WI38 (cell line): ENCODE measurements around the gene CSNK1G2.

Experiments used
- H3K4me3 ChIP-seq: 2 replicates; pipeline ENCODE4 v1.5.1; 2011; ENCODE audit warnings: low read depth, mild to moderate bottlenecking, control low read depth, low read length
- CTCF ChIP-seq: IDR thresholded peaks from 2 replicates; pipeline ENCODE4 v1.5.1; 2012; ENCODE audit warnings: low read depth, mild to moderate bottlenecking, control low read depth, low read length

CSNK1G2 gene

DNA sequence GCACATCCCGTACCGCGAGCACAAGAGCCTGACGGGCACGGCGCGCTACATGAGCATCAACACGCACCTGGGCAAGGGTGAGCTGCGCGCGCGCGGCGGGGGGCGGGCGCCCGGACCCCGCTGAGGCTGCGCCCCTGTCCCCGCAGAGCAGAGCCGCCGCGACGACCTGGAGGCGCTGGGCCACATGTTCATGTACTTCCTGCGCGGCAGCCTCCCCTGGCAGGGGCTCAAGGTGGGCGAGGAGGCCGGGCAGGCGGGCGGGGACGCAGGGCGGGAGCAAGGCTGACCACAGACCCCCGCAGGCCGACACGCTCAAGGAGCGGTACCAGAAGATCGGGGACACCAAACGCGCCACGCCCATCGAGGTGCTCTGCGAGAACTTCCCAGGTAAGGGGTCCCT, 38.0 kb downstream of the CSNK1G2 start:
- TF ChIP-seq CTCF = no peak
- no peak overlapping the region for H3K4me3 ChIP-seq

DNA sequence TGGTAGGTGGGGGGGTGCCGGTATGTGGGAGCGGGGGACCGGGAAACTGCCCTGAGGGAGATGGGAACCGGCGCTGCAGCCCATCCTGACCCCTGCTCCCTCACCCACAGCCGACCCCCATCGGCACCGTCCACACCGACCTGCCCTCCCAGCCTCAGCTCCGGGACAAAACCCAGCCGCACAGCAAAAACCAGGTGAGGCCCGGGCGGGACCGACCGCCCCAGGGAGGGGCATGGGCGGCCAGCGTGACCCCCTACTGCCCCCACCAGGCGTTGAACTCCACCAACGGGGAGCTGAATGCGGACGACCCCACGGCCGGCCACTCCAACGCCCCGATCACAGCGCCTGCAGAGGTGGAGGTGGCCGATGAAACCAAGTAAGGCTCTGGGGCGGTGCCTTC, 38.7 kb downstream of the CSNK1G2 start:
- H3K4me3 ChIP-seq = no peak overlapping the region
- no peak for TF ChIP-seq CTCF

GRCh38 chr19:1980091-1980808, 39.3 kb downstream of the CSNK1G2 start:
- no peak for TF ChIP-seq CTCF

DNA sequence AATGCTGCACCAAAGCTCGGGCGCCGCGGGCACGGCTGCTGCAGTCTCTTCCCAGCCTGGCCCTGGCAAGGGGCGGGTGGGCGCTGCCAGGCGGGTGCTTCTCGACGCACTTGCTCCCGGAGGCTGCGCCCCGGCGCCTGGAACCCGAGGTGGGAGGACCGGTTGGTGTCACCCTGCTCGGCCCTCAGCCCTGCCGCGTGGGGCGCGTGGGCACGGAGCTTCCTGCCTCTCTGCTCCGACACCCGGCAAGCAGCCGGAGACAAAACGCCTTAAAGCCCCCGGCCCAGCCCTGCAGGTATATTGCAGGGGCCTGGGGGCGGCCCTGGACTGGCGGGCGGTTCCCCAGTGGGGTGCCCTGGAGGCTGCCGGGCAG, 39.8 kb downstream of the CSNK1G2 start:
- no peak overlapping the region for H3K4me3 ChIP-seq
- TF ChIP-seq CTCF = no peak

More at GRCh38 chr19:1980091-1980808, 39.3 kb downstream of the CSNK1G2 start:
- H3K4me3 ChIP-seq = no peak overlapping the region

GRCh38 chr19:1981253-1981652, 40.3 kb downstream of the CSNK1G2 start:
- no peak for TF ChIP-seq CTCF
- no peak overlapping the region for H3K4me3 ChIP-seq

DNA sequence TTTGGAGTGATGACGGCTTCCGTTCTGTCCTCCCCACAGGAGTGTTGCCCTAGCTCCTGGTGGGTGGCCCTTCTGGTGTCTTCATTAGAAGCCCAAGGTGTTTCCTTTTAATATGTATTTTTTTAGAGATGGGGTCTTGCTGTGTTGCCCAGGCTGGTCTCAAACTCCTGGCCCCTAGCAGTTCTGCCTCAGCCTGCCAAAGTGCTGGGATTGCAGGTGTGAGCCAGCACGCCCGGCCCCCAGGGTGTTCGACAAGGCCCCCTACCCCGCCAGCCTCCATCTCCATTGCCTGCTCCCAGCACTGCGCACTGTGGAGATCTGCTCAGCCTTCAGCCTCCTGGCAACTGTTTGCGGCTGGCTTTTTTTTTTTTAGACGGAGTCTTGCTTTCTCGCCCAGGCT, 43.4 kb downstream of the CSNK1G2 start:
- TF ChIP-seq CTCF = no peak
- H3K4me3 ChIP-seq = no peak overlapping the region

DNA sequence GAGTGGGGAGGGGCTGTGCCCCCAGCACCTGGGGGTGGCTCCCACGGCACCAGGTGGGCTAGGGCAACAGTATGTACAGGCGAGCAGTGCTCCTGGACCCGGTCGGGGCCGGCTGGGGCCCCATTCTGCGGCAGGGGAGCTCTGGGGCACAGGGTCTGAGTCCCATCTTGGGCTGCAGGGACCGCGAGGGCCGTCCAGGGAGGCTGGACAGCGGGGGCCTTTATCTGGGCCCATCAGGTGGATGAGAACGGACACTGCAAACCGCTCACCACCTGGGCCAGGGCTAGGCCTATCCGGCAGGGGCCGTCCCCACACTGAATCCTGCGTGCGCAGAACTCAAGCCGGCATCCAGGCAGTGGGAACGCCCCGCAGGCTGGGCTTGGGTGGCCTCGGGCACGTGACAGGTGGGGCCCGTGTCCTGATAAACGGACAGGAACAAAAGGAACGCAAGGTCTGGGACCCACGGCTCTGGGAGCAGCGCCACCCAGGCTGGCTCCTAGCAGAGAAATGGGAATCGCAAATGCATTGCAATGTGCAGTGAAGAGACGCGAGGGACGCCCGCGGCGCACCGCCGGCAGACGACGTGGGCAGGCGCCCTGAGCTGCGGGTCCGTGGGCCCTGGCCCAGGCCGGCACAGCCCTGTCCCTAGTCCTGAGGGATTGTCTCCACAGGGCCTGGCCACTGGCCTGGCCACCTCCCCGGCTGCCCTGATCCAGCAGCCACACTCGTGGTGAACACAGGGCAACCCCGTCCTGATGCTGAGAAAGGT, 44.8 kb downstream of the CSNK1G2 start:
- TF ChIP-seq CTCF = no peak
- no peak overlapping the region for H3K4me3 ChIP-seq
